Adrenal gland (tissue), 5 donors: ENCODE results near the gene NIPA2.

ENCODE experiments used
- CTCF ChIP-seq, 6 experiments: fragments of 450-650 bp in 4 of 6; fragments of 200-600 bp in 2 of 6; sonication (generic) in 1 of 6; IDR thresholded peaks; 1 replicate in 5 of 6; 2 replicates in 1 of 6; pipeline versions ENCODE4 v1.5.1 to v1.8.0; 2016 to 2021; ENCODE audit warnings: antibody characterized with exemption in 6 of 6, mild to moderate bottlenecking in 2 of 6, moderate library complexity in 1 of 6
- POLR2A ChIP-seq, 2 donors: fragments of 450-650 bp; IDR thresholded peaks; one replicate each; pipeline ENCODE4 v1.6.1; 2017; ENCODE audit warnings: antibody characterized with exemption in 2 of 2, mild to moderate bottlenecking in 2 of 2, moderate library complexity in 1 of 2
- donor health status: DM: no; HTN: no; CAD: no.

GRCh38 chr15:22903961-22904534 is 65.6 kb downstream of the NIPA2 start:
- TF ChIP-seq CTCF (IDR thresholded peaks at IDR 0.05) = no peak
- TF ChIP-seq POLR2A (IDR thresholded peaks at IDR 0.05) = no peak
